ENCODE data around the gene LYSMD4. TPM values are rescaled to one million over a fixed set of nuclear protein-coding genes. Genes with fewer than 3 reads are reported as not detected.

The LYSMD4 gene
- total RNA-seq, 1 donor = 9.0 TPM

- H3K4me3 ChIP-seq (ENCODE audit: low read depth, low read length) = peak overlapping the region; percentile 79
- peak; percentile 55 for DNase-seq (ENCODE audit: low read depth)
Measured at GRCh38 chr15:99732124-99732750, 1.0 kb downstream of the LYSMD4 start.

GRCh38 chr15:99731336-99732123 lies 1.7 kb downstream of the LYSMD4 start:
- TF ChIP-seq CTCF (IDR thresholded peaks at IDR 0.05; ENCODE audit: insufficient read depth, low read length) = no peak
- no peak for DNase-seq (ENCODE audit: low read depth)
- peak overlapping the region; percentile 79 for H3K4me3 ChIP-seq (ENCODE audit: low read depth, low read length)

More at GRCh38 chr15:99732124-99732750, 1.0 kb downstream of the LYSMD4 start:
- TF ChIP-seq CTCF (IDR thresholded peaks at IDR 0.05; ENCODE audit: insufficient read depth, low read length) = no peak

- H3K4me3 ChIP-seq (ENCODE audit: low read depth, low read length) = no peak overlapping the region
Measured at GRCh38 chr15:99729920-99730319, 3.3 kb downstream of the LYSMD4 start.

GRCh38 chr15:99729327-99729726 lies 3.9 kb downstream of the LYSMD4 start:
- DNase-seq (ENCODE audit: low read depth) = no peak
- TF ChIP-seq CTCF (IDR thresholded peaks at IDR 0.05; ENCODE audit: insufficient read depth, low read length) = no peak
- H3K4me3 ChIP-seq (ENCODE audit: low read depth, low read length) = no peak overlapping the region

More at GRCh38 chr15:99729920-99730319, 3.3 kb downstream of the LYSMD4 start:
- DNase-seq (ENCODE audit: low read depth) = peak; percentile 68
- TF ChIP-seq CTCF (IDR thresholded peaks at IDR 0.05; ENCODE audit: insufficient read depth, low read length) = peak; percentile 53

GRCh38 chr15:99728916-99729315 lies 4.3 kb downstream of the LYSMD4 start:
- no peak for DNase-seq (ENCODE audit: low read depth)
- TF ChIP-seq CTCF (IDR thresholded peaks at IDR 0.05; ENCODE audit: insufficient read depth, low read length) = no peak
- H3K4me3 ChIP-seq (ENCODE audit: low read depth, low read length) = no peak overlapping the region

- no peak for TF ChIP-seq CTCF (IDR thresholded peaks at IDR 0.05; ENCODE audit: insufficient read depth, low read length)
- H3K4me3 ChIP-seq (ENCODE audit: low read depth, low read length) = no peak overlapping the region
- DNase-seq (ENCODE audit: low read depth) = no peak
Measured at GRCh38 chr15:99727733-99728132, 5.5 kb downstream of the LYSMD4 start.
